ENCODE measurements around the gene UBE4A. TPM values are rescaled to one million over a fixed set of nuclear protein-coding genes. Genes with fewer than 3 reads are reported as not detected.

UBE4A gene
- total and polyA plus RNA-seq, 5 donors from 2014 or later, result 23.5 to 49.1 (median 27.2) TPM

Other genes starting within 250 kb of the UBE4A start
- not detected for gene SCN4B, start 206.8 kb upstream of the UBE4A start, total RNA-seq
- gene SCN4B, start 206.8 kb upstream of the UBE4A start, polyA plus RNA-seq, result not detected
- gene SCN2B, start 183.0 kb upstream of the UBE4A start, total RNA-seq, result not detected
- not detected for gene SCN2B, start 183.0 kb upstream of the UBE4A start, polyA plus RNA-seq
- gene JAML, start 134.6 kb upstream of the UBE4A start, total RNA-seq, result 71.5 TPM
- 100 to 1,000 TPM; 169 to 200 (median 174) TPM for gene JAML, start 134.6 kb upstream of the UBE4A start, polyA plus RNA-seq
- gene MPZL3, start 107.2 kb upstream of the UBE4A start, total RNA-seq, result 16.1 TPM
- 10 to 100 TPM in 1 of 4 donors, 1 to 10 TPM in 3; 4.5 to 12.2 (median 6.3) TPM for gene MPZL3, start 107.2 kb upstream of the UBE4A start, polyA plus RNA-seq
- gene MPZL2, start 95.3 kb upstream of the UBE4A start, total RNA-seq, result 1.0 TPM
- under 1 TPM in 1 of 4 donors, not detected in 3; 0.37 TPM for gene MPZL2, start 95.3 kb upstream of the UBE4A start, polyA plus RNA-seq
- 585 TPM for gene CD3E, start 54.9 kb upstream of the UBE4A start, total RNA-seq
- gene CD3E, start 54.9 kb upstream of the UBE4A start, polyA plus RNA-seq, result 100 to 1,000 TPM; 704 to 823 (median 778) TPM
- 476 TPM for gene CD3D, start 16.9 kb upstream of the UBE4A start, total RNA-seq
- 1,000 to 10,000 TPM; 1,148 to 1,577 (median 1,304) TPM for gene CD3D, start 16.9 kb upstream of the UBE4A start, polyA plus RNA-seq
- gene CD3G, start 15.3 kb upstream of the UBE4A start, total RNA-seq, result 196 TPM
- gene CD3G, start 15.3 kb upstream of the UBE4A start, polyA plus RNA-seq, result 100 to 1,000 TPM; 393 to 477 (median 433) TPM
- gene ATP5MG, start 42.0 kb downstream of the UBE4A start, total RNA-seq, result 154 TPM
- gene ATP5MG, start 42.0 kb downstream of the UBE4A start, polyA plus RNA-seq, result 100 to 1,000 TPM; 578 to 706 (median 677) TPM
- gene KMT2A, start 76.9 kb downstream of the UBE4A start, total RNA-seq, result 179 TPM
- gene KMT2A, start 76.9 kb downstream of the UBE4A start, polyA plus RNA-seq, result 10 to 100 TPM; 12.1 to 19.5 (median 18.2) TPM
- not detected for gene TTC36, start 167.9 kb downstream of the UBE4A start, total RNA-seq
- gene TTC36, start 167.9 kb downstream of the UBE4A start, polyA plus RNA-seq, result under 1 TPM; 0.22 to 0.87 (median 0.50) TPM
- 10.7 TPM for gene TMEM25, start 171.6 kb downstream of the UBE4A start, total RNA-seq
- 10 to 100 TPM in 3 of 4 donors, 1 to 10 TPM in 1; 10.0 to 17.3 (median 14.2) TPM for gene TMEM25, start 171.6 kb downstream of the UBE4A start, polyA plus RNA-seq
- 3.7 TPM for gene IFT46, start 206.3 kb downstream of the UBE4A start, total RNA-seq
- 1 to 10 TPM; 4.0 to 8.5 (median 6.6) TPM for gene IFT46, start 206.3 kb downstream of the UBE4A start, polyA plus RNA-seq
- 76.6 TPM for gene ARCN1, start 212.8 kb downstream of the UBE4A start, total RNA-seq
- 100 to 1,000 TPM; 131 to 169 (median 153) TPM for gene ARCN1, start 212.8 kb downstream of the UBE4A start, polyA plus RNA-seq
- 1.2 TPM for gene PHLDB1, start 248.0 kb downstream of the UBE4A start, total RNA-seq
- under 1 TPM in 3 of 4 donors, not detected in 1; 0.16 to 0.70 (median 0.41) TPM for gene PHLDB1, start 248.0 kb downstream of the UBE4A start, polyA plus RNA-seq

All from CD4-positive, CD25-positive, alpha-beta regulatory T cell (primary cell).